Right atrium auricular region (tissue), 2 donors: ENCODE measurements around the gene TBC1D2B. TPM values are rescaled to one million over a fixed set of nuclear protein-coding genes. Genes with fewer than 3 reads are reported as not detected.

Experiments used
- DNase-seq: peaks from one replicate; pipeline ENCODE4 v3.0.0-alpha.2; 2019; ENCODE audit warnings: low spot score
- H3K27ac ChIP-seq, 2 donors: fragments of 200-600 bp; sonication (generic); 1 replicate in 1 of 2; 2 replicates in 1 of 2; pipeline ENCODE4 v1.5.1; 2016 to 2019
- H3K27me3 ChIP-seq, 2 donors: fragments of 200-600 bp; sonication (generic); one replicate each; pipeline versions ENCODE4 v1.5.1 to v1.6.0; 2017 to 2019
- H3K36me3 ChIP-seq: fragments of 200-600 bp; sonication (generic); one replicate; pipeline ENCODE4 v1.5.1; 2016
- H3K4me1 ChIP-seq, 2 donors: fragments of 200-600 bp; sonication (generic); one replicate each; pipeline versions ENCODE4 v1.5.1 to v1.6.0; 2017 to 2019
- H3K4me3 ChIP-seq, 2 donors: fragments of 200-600 bp; sonication (generic); 1 replicate in 1 of 2; 2 replicates in 1 of 2; pipeline ENCODE4 v1.5.1; 2017 to 2019; ENCODE audit warnings: mild to moderate bottlenecking in 1 of 2, moderate library complexity in 1 of 2
- H3K9me3 ChIP-seq, 2 donors: fragments of 200-600 bp; sonication (generic); one replicate each; pipeline ENCODE4 v1.5.1; 2019
- CTCF ChIP-seq, 2 donors: fragments of 200-600 bp; sonication (generic); IDR thresholded peaks; one replicate each; pipeline ENCODE4 v1.5.1; 2019; ENCODE audit warnings: antibody characterized with exemption in 2 of 2
- total RNA-seq, 2 donors: library from RNA; depleted of rRNA; stranded (reverse); fragments of >200 nt; gene quantifications; one replicate each; pipeline ENCODE4 v1.1.0, GENCODE V29; 2016

The TBC1D2B gene
- total RNA-seq, 2 donors from 2014 or later = 12.5 to 27.7 TPM

GRCh38 chr15:78054966-78055365 is 22.5 kb downstream of the TBC1D2B start:
- H3K4me1 ChIP-seq = peaks cover 0 to 83% of the 10 kb centered on the region in 2 donors
- no peak for DNase-seq
- H3K36me3 ChIP-seq = peaks cover 9% of the 10 kb centered on the region
- H3K27me3 ChIP-seq = no peaks in the 10 kb centered on the region
- H3K9me3 ChIP-seq = no peaks in the 10 kb centered on the region
- H3K27ac ChIP-seq = no peak overlapping the region
- no peak overlapping the region for H3K4me3 ChIP-seq
- TF ChIP-seq CTCF (IDR thresholded peaks at IDR 0.05) = no peak

GRCh38 chr15:78054518-78054917 is 23.0 kb downstream of the TBC1D2B start:
- Histone ChIP-seq H3K4me3 (no peak overlapping the region), H3K27me3 (no peaks in the 10 kb centered on the region), H3K27ac (no peak overlapping the region), H3K9me3 (no peaks in the 10 kb centered on the region), H3K36me3 (peaks cover 9% of the 10 kb centered on the region), H3K4me1 (peaks cover 0 to 87% of the 10 kb centered on the region in 2 donors)
- no peak for DNase-seq
- TF ChIP-seq CTCF (IDR thresholded peaks at IDR 0.05) = no peak

GRCh38 chr15:78052545-78052944 is 25.0 kb downstream of the TBC1D2B start:
- no peak for DNase-seq
- H3K27me3 ChIP-seq = no peaks in the 10 kb centered on the region
- no peak overlapping the region for H3K4me3 ChIP-seq
- H3K9me3 ChIP-seq = no peaks in the 10 kb centered on the region
- no peak for TF ChIP-seq CTCF (IDR thresholded peaks at IDR 0.05)
- peaks cover 9% of the 10 kb centered on the region for H3K36me3 ChIP-seq
- peaks cover 0 to 87% of the 10 kb centered on the region in 2 donors for H3K4me1 ChIP-seq
- H3K27ac ChIP-seq = no peak overlapping the region

- no peaks in the 10 kb centered on the region for H3K27me3 ChIP-seq
- H3K27ac ChIP-seq = no peak overlapping the region
- no peak for TF ChIP-seq CTCF (IDR thresholded peaks at IDR 0.05)
- no peak for DNase-seq
- H3K9me3 ChIP-seq = no peaks in the 10 kb centered on the region
- H3K4me3 ChIP-seq = no peak overlapping the region
- H3K4me1 ChIP-seq = peaks cover 0 to 87% of the 10 kb centered on the region in 2 donors
- H3K36me3 ChIP-seq = peaks cover 9% of the 10 kb centered on the region
These were observed 25.5 kb downstream of the TBC1D2B start for GRCh38 chr15:78052001-78052401.

- Histone ChIP-seq H3K4me3 (no peak overlapping the region), H3K27ac (no peak overlapping the region), H3K4me1 (peaks cover 0 to 83% of the 10 kb centered on the region in 2 donors), H3K9me3 (no peaks in the 10 kb centered on the region), H3K27me3 (no peaks in the 10 kb centered on the region), H3K36me3 (peaks cover 9% of the 10 kb centered on the region)
- no peak for DNase-seq
- no peak for TF ChIP-seq CTCF (IDR thresholded peaks at IDR 0.05)
These were observed 25.9 kb downstream of the TBC1D2B start for GRCh38 chr15:78051596-78051995.

GRCh38 chr15:78050826-78051225 is 26.7 kb downstream of the TBC1D2B start:
- Histone ChIP-seq H3K4me3 (no peak overlapping the region), H3K36me3 (peaks cover 9% of the 10 kb centered on the region), H3K27me3 (no peaks in the 10 kb centered on the region), H3K9me3 (no peaks in the 10 kb centered on the region), H3K4me1 (peaks cover 0 to 75% of the 10 kb centered on the region in 2 donors), H3K27ac (no peak overlapping the region)
- no peak for DNase-seq
- no peak for TF ChIP-seq CTCF (IDR thresholded peaks at IDR 0.05)
